Measurements from ENCODE around the gene STOML3.

The STOML3 gene

DNA sequence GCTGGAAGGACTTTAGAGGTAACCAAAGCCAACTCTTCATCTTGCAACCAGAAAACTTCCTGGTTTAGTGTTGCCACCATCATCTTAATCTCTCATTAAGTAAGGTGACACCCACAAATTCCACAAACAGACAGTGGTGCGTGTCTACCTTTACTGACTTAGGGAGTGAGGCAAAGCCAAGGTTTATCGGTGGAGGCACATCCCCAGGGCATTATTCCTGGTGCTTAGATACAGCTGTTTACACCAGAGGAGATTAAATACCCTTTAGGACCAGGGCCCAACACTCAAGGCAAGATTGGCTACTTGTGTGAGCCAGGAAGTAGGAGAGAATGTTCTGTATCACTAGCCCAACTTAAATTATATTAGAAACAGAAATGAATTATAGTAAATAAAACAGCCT is 9.5 kb downstream of the STOML3 start:
- TF ChIP-seq, protein P1, sequence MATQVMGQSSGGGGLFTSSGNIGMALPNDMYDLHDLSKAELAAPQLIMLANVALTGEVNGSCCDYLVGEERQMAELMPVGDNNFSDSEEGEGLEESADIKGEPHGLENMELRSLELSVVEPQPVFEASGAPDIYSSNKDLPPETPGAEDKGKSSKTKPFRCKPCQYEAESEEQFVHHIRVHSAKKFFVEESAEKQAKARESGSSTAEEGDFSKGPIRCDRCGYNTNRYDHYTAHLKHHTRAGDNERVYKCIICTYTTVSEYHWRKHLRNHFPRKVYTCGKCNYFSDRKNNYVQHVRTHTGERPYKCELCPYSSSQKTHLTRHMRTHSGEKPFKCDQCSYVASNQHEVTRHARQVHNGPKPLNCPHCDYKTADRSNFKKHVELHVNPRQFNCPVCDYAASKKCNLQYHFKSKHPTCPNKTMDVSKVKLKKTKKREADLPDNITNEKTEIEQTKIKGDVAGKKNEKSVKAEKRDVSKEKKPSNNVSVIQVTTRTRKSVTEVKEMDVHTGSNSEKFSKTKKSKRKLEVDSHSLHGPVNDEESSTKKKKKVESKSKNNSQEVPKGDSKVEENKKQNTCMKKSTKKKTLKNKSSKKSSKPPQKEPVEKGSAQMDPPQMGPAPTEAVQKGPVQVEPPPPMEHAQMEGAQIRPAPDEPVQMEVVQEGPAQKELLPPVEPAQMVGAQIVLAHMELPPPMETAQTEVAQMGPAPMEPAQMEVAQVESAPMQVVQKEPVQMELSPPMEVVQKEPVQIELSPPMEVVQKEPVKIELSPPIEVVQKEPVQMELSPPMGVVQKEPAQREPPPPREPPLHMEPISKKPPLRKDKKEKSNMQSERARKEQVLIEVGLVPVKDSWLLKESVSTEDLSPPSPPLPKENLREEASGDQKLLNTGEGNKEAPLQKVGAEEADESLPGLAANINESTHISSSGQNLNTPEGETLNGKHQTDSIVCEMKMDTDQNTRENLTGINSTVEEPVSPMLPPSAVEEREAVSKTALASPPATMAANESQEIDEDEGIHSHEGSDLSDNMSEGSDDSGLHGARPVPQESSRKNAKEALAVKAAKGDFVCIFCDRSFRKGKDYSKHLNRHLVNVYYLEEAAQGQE (IDR thresholded peaks at IDR 0.05; ENCODE audit: insufficient replicate concordance, low read depth): no peak
- TF ChIP-seq SPI1 (IDR thresholded peaks at IDR 0.05; ENCODE audit: borderline replicate concordance, low read depth) (no peak), POLR2AphosphoS5 (IDR thresholded peaks at IDR 0.05; ENCODE audit: low read depth) (no peak), GABPA (IDR thresholded peaks at IDR 0.05; ENCODE audit: low read depth) (no peak)
- TF ChIP-seq, protein P2, sequence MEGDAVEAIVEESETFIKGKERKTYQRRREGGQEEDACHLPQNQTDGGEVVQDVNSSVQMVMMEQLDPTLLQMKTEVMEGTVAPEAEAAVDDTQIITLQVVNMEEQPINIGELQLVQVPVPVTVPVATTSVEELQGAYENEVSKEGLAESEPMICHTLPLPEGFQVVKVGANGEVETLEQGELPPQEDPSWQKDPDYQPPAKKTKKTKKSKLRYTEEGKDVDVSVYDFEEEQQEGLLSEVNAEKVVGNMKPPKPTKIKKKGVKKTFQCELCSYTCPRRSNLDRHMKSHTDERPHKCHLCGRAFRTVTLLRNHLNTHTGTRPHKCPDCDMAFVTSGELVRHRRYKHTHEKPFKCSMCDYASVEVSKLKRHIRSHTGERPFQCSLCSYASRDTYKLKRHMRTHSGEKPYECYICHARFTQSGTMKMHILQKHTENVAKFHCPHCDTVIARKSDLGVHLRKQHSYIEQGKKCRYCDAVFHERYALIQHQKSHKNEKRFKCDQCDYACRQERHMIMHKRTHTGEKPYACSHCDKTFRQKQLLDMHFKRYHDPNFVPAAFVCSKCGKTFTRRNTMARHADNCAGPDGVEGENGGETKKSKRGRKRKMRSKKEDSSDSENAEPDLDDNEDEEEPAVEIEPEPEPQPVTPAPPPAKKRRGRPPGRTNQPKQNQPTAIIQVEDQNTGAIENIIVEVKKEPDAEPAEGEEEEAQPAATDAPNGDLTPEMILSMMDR (IDR thresholded peaks at IDR 0.05; ENCODE audit: insufficient read depth, low read length): no peak
- no peaks in the 10 kb centered on the region for H3K27me3 ChIP-seq (ENCODE audit: insufficient read depth, poor library complexity, severe bottlenecking)
- H3K27ac ChIP-seq (replicated peaks): no peak overlapping the region
- no peak for DNase-seq (ENCODE audit: low read depth in 1 of 2, low spot score in 1 of 2)
- H3K4me3 ChIP-seq (replicated peaks; ENCODE audit: insufficient read depth, low read length): no peak overlapping the region

- Histone ChIP-seq H3K27me3 (ENCODE audit: insufficient read depth, poor library complexity, severe bottlenecking) (no peaks in the 10 kb centered on the region), H3K27ac (replicated peaks) (no peak overlapping the region), H3K4me3 (replicated peaks; ENCODE audit: insufficient read depth, low read length) (no peak overlapping the region)
- no peak for DNase-seq (ENCODE audit: low read depth in 1 of 2, low spot score in 1 of 2)
- TF ChIP-seq, protein P1 (IDR thresholded peaks at IDR 0.05; ENCODE audit: insufficient replicate concordance, low read depth): no peak
- TF ChIP-seq SPI1 (IDR thresholded peaks at IDR 0.05; ENCODE audit: borderline replicate concordance, low read depth) (no peak), POLR2AphosphoS5 (IDR thresholded peaks at IDR 0.05; ENCODE audit: low read depth) (no peak), GABPA (IDR thresholded peaks at IDR 0.05; ENCODE audit: low read depth) (no peak)
- TF ChIP-seq, protein P2 (IDR thresholded peaks at IDR 0.05; ENCODE audit: insufficient read depth, low read length): no peak
Observed at GRCh38 chr13:38980750-38981078, 9.9 kb downstream of the STOML3 start.

- no peak for DNase-seq (ENCODE audit: low read depth in 1 of 2, low spot score in 1 of 2)
- Histone ChIP-seq H3K27ac (replicated peaks) (no peak overlapping the region), H3K27me3 (ENCODE audit: insufficient read depth, poor library complexity, severe bottlenecking) (no peaks in the 10 kb centered on the region), H3K4me3 (replicated peaks; ENCODE audit: insufficient read depth, low read length) (no peak overlapping the region)
- no peak for TF ChIP-seq SPI1 (IDR thresholded peaks at IDR 0.05; ENCODE audit: borderline replicate concordance, low read depth)
- TF ChIP-seq, protein P2 (IDR thresholded peaks at IDR 0.05; ENCODE audit: insufficient read depth, low read length): no peak
Observed at GRCh38 chr13:38979891-38980749, 10.5 kb downstream of the STOML3 start.

Measured in HL-60 (cell line).